GM21825 (cell line): ENCODE measurements around the gene WNK2.

Experiments
- ATAC-seq: cut with Tn5 transposase; IDR thresholded peaks from one replicate; pipeline ENCODE4 v1.9.1; 2021; ENCODE audit warnings: mild to moderate bottlenecking, moderate library complexity; ENCODE audit not compliant: unreplicated experiment

The WNK2 gene

GRCh38 chr9:93184432-93185265 lies 710 bp downstream of the WNK2 start:
- no peak for ATAC-seq

GRCh38 chr9:93185266-93186214 lies 1.6 kb downstream of the WNK2 start:
- no peak for ATAC-seq

- no peak for ATAC-seq
Observed at GRCh38 chr9:93186215-93186945, 2.4 kb downstream of the WNK2 start.

GRCh38 chr9:93187047-93187446 lies 3.1 kb downstream of the WNK2 start:
- no peak for ATAC-seq

GRCh38 chr9:93187574-93187973 lies 3.6 kb downstream of the WNK2 start:
- ATAC-seq: no peak

- no peak for ATAC-seq
Observed at GRCh38 chr9:93188426-93189368, 4.8 kb downstream of the WNK2 start.

GRCh38 chr9:93189369-93190132 lies 5.6 kb downstream of the WNK2 start:
- no peak for ATAC-seq

GRCh38 chr9:93190133-93190525 lies 6.2 kb downstream of the WNK2 start:
- ATAC-seq: no peak

GRCh38 chr9:93190656-93191353 lies 6.9 kb downstream of the WNK2 start:
- no peak for ATAC-seq

- no peak for ATAC-seq
Observed at GRCh38 chr9:93191354-93191660, 7.4 kb downstream of the WNK2 start.

- no peak for ATAC-seq
Observed at GRCh38 chr9:93192721-93193387, 8.9 kb downstream of the WNK2 start.

- ATAC-seq: no peak
Observed at GRCh38 chr9:93193388-93194220, 9.7 kb downstream of the WNK2 start.

GRCh38 chr9:93194221-93194625 lies 10.3 kb downstream of the WNK2 start:
- no peak for ATAC-seq

GRCh38 chr9:93194641-93195040 lies 10.7 kb downstream of the WNK2 start:
- ATAC-seq: no peak

- ATAC-seq: no peak
Observed at GRCh38 chr9:93196096-93197055, 12.4 kb downstream of the WNK2 start.

GRCh38 chr9:93197670-93198069 lies 13.7 kb downstream of the WNK2 start:
- no peak for ATAC-seq
